ENCODE results near the gene TYW1B.
"Not testable (repeated sequence)": the region's sequence is repeated elsewhere in the genome, so short reads cannot be mapped to it uniquely, and the experiment has no call there.

Gene TYW1B, protein sequence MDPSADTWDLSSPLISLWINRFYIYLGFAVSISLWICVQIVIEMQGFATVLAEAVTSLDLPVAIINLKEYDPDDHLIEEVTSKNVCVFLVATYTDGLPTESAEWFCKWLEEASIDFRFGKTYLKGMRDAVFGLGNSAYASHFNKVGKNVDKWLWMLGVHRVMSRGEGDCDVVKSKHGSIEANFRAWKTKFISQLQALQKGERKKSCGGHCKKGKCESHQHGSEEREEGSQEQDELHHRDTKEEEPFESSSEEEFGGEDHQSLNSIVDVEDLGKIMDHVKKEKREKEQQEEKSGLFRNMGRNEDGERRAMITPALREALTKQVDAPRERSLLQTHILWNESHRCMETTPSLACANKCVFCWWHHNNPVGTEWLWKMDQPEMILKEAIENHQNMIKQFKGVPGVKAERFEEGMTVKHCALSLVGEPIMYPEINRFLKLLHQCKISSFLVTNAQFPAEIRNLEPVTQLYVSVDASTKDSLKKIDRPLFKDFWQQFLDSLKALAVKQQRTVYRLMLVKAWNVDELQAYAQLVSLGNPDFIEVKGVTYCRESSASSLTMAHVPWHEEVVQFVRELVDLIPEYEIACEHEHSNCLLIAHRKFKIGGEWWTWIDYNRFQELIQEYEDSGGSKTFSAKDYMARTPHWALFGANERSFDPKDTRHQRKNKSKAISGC

DNA sequence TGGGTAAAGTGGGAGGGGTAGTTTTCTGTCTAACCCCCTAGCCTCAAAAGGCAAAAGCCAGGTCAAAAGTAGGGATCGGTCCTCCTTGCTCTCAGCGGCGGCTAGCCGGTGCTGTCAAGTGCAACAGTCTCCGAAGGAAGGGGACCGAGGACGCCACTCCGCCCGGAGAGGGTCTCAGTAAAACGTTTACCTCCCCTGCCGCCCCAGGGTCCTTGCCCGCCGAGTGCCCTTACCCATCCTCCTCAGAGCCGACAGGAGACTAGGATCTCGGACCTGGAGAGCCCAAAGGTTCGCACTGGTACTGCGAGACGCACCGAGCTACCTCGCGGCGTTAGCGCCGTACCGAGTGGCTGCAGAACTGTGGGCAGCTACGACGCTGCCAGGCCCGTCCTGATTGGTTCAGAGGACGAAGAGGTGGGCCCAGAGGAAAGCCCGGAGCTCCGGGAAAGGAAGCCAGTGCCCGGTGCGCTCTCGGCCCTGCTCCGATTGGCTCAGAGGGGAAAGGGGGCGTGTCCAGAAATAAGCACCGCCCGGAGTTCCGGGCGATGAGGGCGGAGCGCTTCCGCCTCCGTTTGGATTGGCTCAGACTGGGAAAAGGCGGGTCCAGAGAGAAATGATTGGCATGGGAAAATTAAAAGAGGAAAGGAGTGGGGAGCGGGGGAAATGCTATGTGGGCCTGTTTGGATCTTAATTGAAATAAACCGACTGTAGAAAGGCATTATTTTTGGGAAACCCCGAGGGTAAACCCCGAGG is at the start of gene TYW1B:
Gene TYW1B, minus strand, starts transcription at position 362 of the 753 bp plus-strand sequence. Its CDS starts 125 bp downstream, at position 237.
- DNase-seq, result peak; percentile 98

DNA sequence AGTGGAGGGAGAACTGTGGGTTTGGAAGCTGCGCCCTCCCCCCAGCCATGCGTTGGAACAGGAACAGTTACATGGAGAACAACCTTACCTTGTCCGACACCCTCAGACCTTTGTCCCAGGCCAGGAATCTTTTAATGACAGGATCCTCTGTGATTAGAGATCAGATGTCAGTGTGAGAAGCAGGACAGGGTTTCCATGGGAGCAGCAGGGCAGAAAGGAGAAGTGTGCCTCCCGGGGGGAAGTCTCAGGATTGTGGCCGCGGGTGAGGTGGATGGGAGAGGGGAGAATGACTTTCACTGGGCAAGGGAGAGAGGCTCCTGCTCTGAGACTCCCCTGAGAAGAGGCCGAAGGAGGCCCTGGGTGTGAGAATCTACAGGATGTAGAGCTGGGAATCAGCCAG is 39.6 kb upstream of the TYW1B start:
- not testable (repeated sequence) for DNase-seq

DNA sequence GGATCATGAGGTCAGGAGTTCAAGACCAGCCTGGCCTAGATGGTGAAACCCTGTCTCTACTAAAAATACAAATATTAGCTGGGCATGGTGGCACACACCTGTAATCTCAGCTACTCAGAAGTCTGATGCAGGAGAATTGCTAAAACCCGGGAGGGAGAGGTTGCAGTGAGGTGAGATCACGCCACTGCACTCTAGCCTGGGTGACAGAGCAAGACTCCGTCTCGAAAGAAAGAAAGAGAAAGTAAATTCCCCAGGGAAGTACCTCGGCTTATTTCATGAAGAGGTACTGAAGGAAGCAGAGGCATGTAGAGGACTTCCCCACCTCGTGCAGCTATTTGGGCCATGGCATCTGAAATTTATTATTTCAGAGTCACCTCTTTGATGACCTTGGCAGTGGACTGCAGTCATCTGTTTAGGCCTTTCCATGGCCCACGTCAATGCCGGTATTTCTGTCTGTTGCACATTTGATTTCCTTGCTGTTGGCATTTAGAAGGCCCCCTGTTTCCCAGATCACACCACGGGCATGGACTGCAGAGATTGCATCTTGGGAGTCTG is 30.9 kb upstream of the TYW1B start:
- not testable (repeated sequence) for DNase-seq

DNA sequence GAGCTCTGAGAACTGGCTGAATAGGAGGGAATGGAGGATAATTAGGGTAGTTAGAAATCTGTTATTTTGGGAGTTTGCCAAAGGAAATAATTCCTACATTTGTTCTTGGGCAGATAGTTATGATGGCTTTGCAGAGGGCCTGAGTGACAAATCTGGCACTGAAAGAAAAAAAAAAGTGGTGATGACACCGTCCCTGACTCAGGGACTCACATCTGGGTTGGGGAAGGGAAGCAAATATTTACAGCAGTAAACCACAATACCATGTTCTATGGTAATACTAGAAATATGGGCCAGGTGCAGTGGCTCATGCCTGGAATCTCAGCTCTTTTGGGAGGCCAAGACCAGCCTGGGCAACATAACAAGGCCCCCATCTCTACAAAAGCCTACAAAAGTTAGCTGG is 29.9 kb upstream of the TYW1B start:
- peak; percentile 11 for DNase-seq

DNA sequence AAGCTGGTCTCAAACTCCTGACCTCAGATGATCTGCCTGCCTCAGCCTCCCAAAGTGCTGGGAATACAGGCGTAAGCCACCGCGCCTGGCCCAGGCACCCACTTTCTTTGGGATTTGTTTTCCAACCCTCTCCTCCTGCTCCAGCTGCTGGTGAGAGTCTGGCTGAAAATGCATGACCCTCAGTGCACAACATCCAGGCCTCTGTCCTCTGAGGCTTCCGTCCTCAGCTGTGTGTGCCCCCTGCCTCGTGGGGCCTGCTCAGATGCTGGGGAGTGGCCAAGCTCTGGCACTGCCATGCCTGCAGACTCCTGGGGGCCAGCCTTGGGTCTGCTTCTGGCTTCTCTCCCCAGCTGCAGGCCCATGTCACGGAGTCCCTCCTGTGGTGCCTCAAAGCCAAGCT is 27.3 kb upstream of the TYW1B start:
- not testable (repeated sequence) for DNase-seq

DNA sequence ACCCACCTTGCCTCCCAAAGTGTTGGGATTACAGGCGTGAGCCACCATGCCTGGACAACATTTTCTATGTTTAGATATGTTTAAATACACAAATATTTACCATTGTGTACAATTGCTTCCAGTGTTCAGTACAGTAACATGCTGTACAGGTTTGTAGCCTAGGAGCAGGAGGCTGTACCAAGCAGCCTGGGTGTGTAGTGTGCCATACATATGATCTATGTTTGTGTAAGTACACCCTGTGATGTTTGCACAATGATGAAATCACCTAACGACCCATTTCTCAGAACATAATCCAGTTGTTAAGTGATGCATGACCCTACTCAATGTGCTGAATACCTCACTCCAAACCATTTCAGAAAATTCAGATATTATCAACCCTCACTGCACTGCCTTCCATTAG is 24.9 kb upstream of the TYW1B start:
- DNase-seq, result not testable (repeated sequence)

DNA sequence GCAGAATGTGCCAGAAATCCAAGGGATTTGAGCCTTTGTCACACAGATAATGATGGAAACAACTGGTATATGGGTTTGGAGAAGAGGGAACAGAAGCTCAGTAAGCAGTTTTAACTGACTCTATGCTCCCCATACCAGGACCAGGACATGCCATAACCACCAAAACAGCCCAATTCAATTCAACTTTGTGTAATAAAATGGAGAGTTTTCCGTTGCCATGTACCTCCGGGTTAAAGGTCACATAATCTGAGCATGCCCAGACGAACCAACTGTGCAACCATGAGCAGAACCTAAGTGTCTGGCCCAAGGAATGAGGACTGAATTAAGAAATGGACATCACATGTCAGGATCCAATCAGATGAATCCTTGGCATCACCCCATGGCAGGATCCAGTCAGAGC is 22.7 kb upstream of the TYW1B start:
- not testable (repeated sequence) for DNase-seq

DNA sequence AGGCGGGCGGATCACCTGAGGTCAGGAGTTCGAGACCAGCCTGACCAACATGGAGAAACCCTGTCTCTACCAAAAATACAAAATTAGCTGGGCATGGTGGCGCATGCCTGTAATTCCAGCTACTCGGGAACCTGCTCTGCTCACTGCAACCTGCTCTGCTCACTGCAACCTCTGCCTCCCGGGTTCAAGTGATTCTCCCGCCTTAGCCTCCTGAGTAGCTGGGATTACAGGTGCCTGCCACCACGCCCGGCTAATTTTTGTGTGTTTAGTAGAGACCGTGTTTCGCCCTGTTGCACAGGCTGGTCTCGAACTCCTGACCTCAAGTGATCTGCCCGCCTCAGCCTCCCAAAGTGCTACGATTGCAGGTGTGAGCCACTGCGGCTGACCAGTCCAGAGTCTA is 16.1 kb upstream of the TYW1B start:
- not testable (repeated sequence) for DNase-seq

DNA sequence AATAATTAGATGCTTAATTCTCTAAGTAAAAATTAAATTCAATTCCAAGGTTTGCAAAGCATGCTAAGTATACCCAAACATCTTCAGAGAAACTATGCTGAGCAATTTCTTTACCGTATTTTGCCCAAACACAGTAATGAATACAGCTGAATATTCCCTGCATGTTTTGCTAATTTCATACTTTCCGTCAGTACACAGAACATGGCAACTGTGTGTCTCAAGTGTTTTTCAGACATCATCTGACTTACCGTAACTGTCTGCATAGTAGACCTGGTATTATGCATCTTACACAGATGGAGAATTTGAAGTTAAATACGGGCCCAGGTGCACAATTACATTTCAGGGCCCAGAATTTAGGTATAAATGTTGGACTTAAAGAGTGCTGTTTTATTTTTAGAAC is 15.2 kb upstream of the TYW1B start:
- DNase-seq, result not testable (repeated sequence)

DNA sequence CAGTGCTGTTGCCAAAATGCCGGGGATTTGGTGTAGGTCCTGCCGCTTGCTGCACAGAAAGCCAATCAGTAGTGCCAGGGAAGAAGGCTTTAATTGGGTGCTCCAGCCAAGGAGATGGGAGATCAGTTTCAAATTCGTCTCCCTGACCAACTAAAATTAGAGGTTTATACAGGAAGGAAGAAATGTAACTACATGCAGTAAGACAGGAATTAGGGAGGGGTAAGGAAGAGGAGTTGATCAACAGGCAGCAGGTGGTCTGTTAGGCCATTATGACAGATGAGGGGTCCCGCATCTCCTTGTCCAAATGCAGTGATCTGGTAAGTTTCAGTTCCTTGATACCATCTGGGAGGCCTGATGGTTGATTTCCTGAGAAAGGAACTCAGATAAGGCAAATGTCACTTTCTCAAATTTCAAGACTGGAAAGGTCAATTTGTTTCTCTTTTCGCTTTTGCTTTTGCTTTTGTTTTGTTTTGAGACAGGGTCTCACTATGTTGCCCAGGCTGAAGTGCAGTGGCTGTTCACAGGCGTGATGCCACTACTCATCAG is 13.0 kb upstream of the TYW1B start:
- not testable (repeated sequence) for DNase-seq

DNA sequence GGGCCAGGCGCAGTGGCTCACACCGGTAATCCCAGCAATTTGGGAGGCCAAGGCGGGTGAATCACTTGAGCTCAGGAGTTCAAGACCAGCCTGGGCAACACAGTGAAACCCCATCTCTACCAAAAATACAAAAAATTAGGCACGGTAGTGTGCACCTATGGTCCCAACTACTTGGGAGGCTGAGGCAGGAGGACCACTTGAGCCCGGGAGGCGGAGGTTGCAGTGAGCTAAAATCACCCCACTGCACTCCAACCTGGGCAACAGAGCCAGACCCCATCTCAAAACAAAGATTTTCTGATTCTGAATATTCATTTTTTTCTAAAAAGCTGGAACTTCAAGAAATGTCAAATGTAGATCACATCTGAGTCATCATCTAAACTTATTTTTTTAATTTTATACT is 10.3 kb upstream of the TYW1B start:
- DNase-seq, result not testable (repeated sequence)

DNA sequence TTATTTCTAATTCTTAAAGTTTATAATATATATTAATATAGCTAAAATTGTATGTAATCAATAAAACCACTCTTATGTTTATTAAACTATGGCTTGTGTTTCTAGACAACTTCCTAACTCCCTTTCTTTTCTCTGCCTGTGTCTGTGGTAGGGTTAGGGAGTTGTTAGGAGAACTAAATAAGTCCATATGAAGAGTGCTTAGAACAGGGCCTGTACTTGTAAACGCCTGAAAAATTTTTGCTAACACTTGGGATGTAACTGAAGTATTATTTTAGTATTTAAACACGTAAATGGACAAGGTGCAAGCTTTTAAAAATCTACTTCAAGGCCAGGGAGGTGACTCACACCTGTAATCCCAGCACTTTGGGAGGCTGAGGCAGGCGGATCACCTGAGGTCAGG is 9.3 kb upstream of the TYW1B start:
- not testable (repeated sequence) for DNase-seq

DNA sequence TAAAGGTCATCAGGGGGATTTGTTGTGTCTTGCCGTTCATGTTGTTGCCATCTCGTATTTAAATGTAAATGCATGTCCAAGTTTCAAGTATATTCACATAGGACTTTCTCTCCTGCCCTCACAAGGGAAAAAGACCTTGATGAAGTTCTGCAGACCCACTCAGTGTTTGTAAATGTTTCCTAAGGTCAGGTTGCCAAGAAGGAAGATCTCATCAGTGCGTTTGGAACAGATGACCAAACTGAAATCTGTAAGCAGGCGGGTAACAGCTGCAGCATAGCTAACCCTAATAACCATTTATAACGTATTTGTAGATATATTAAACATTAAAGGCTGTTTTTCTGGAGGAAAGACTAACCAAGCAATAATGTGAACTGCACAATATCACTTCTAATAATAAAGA is 2.6 kb upstream of the TYW1B start:
- not testable (repeated sequence) for DNase-seq

DNA sequence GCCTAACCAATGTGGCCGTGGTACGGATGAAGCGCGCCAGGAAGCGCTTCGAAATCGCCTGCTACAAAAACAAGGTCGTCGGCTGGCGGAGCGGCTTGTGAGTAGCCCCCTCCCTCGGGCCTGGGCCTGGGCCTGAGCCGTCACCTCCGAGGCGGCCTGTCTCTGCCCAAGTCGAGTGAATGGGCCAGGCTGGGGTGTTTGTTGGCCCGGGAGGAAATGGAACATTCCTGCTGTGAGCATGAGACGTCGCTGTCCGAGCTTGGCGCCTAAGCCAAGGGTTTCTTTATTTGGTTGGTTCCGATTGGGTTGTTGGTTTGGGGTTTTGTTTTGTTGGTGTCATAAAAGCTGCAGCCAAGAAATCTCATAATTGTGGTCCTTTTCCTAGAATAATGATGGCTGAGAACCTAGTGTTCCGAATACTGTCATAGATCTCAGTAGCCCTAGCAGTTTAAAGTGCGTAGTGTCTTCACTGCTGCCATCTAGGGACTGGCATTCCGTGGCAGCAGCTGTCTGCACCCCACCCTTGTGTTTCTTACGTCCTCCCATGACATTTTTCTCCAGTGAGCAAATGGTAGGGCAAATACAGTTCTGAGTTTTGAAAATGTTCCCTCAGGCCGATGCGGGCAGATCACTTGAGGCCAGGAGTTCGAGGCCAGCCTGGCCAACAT is 1.8 kb upstream of the TYW1B start:
- DNase-seq, result peak; percentile 82

DNA sequence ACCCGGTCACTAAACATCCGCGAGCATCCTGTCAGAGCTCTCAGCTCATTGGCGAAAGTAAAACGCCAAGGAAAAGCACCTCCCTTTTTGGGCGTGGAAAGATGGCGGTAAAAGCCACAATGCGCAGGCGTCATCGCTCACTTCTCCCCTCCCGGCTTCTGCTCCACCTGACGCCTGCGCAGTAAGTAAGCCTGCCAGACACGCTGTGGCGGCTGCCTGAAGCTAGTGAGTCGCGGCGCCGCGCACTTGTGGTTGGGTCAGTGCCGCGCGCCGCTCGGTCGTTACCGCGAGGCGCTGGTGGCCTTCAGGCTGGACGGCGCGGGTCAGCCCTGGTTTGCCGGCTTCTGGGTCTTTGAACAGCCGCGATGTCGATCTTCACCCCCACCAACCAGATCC is 1.3 kb upstream of the TYW1B start:
- peak; percentile 99 for DNase-seq

DNA sequence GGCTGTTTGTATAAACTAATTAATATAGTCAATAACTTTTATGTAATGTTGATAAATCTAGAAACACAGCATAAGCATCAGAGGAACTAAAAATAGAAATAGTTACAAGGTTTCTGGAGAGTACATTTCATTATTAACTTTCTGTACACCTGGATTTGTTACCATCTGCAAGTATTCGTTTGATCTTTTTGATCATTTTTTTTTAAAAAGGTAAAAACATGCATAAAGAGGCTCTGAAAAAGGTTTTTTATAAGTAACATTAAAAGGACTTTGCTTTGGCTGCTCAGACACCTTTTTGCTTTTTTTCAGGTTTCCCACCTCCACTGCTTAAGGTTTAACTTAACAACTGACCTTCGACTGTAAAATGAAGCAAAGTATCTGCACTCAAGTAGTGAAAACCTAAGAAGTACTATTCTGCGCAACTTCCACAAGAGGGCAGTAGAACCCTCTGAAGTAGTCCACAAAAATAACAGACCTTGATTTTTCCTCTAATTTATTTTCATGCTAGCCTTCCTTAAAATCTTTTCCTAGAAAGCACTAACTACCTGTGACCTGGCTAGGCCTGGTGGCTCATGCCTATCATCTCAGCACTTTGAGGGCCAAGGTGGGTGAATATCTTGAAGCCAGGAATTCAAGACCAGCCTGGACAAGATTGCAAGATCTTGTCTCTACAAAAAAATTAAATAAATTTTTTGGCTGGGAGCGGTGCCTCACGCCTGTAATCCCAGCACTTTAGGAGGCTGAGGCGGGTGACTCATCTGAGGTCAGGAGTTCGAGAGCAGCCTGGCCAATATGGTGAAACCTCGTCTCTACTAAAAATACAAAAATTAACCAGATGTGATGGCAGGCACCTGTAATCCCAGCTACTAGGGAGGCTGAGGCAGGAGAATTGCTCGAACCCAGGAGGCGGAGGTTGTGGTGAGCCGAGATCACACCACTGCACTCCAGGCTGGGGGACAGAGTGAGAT is 4.0 kb downstream of the TYW1B start:
- peak; percentile 17 for DNase-seq

DNA sequence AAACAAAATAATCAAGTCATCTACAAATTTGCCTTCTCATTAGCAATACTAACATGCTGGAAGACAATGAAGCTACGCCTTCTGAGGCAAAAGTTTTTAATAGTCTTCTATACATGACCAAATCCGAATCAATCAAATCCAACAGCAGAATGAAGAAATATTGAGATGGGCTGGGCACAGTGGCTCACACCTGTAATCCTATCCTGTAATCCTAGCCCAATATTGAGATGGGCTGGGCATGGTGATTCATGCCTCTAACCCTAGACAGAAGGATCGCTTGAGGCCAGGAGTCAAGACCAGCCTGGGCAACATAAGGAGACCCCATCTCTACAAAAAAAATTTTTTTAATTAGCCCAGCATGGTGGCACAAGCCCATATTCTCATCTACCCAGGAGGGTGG is 5.5 kb downstream of the TYW1B start:
- DNase-seq, result not testable (repeated sequence)

DNA sequence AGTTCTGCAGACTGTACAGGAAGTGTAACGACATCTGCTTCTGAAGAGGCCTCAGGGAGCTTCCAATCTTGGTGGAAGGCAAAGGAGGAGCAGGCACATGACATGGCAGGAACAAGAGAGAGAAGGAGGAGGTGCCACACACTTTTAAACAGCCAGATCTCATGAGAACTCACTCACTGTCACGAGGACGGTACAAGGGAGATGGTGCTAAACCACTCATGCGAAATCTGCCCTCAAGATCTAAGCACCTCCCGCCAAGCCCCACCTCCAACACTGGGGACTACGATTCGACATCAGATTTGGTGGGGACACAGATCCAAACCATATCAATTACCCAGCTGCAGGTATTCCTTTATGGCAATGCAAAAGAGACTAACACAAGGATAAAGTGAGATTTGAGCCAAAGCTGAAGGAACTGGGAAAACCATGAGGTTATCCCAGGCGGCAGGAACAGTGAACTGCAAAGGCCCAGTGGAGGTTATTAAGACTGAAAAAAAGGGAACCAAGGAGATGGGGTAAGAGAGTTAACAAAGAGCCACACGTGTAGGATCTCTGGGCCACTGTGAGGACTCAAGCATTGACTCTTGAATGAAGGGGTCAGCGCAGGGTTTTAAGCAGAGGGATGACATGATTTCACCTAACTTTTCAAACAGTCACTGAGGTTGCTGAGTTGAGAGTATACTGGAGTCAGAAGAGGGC is 9.2 kb downstream of the TYW1B start:
- DNase-seq, result not testable (repeated sequence)

DNA sequence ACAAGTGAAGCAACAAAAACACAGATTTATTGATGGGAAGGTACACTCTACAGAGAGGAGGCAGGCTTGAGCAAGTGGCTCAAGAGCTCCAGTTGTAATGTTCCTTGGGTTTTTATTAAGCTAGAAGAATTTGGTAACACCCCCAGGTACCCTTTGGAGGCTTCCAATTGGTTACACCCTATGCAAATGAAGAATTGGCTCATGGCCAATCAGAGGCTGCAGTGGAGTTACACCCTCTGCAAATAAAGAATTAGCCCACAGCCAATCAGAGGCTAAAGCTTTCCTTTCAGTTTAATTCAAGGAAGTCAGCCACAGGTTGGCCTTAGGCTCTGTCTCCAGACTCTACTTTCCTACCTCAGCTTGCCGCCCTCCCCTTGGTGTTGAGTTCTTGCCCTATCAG is 10.3 kb downstream of the TYW1B start:
- DNase-seq, result not testable (repeated sequence)

All from fibroblast of skin of right quadriceps (primary cell).